HepG2 (cell line): Measurements from ENCODE around the gene MXD1. TPM values are rescaled to one million over a fixed set of nuclear protein-coding genes. Genes with fewer than 3 reads are reported as not detected.

Experiments
- ATAC-seq: fragments of 200-7000 bp; cut with Tn5 transposase; 3 replicates; pipeline ENCODE4 v1.9.1; 2020; ENCODE audit warnings: mild to moderate bottlenecking, moderate library complexity
- BruUV-seq: library from RNA; stranded (reverse); fragments of 400-500 nt; replicated peaks from 2 replicates; lab custom pipeline; 2021; lab: Mats Ljungman, UMichigan
- CTCF ChIA-PET: fragments of 300-600 bp; formaldehyde crosslinking; extraction: SDS; loops from one replicate; lab custom pipeline; 2021; ENCODE audit warnings: low total read pairs, inconsistent platforms, low intra/inter-chr PET ratio; lab: Yijun Ruan, JAX
- POLR2A ChIA-PET: fragments of 350-600 bp; sonication (Branson Sonifier 250); formaldehyde crosslinking; loops from one replicate; lab custom pipeline; 2020; ENCODE audit warnings: antibody characterized with exemption, inconsistent platforms; lab: Yijun Ruan, JAX
- DNase-seq: peaks from one replicate; pipeline ENCODE4 v3.0.0-alpha.2; 2015; ENCODE audit warnings: low spot score
- FAIRE-seq: peaks from 3 replicates; lab custom pipeline; 2011; peaks lifted over from hg19 to GRCh38; lab: Jason Lieb, UNC
- H2AFZ ChIP-seq: one replicate; pipeline ENCODE4 v1.6.1; 2011; ENCODE audit warnings: low read length, inconsistent platforms
- H3K27ac ChIP-seq: fragments of 300-600 bp; 3 replicates; pipeline ENCODE4 v1.8.0; 2011; ENCODE audit warnings: mixed run types, mild to moderate bottlenecking, mixed read lengths, low read length, inconsistent platforms; ENCODE audit not compliant: insufficient read depth; ENCODE audit errors: extremely low read length
- H3K27me3 ChIP-seq, 2 experiments: fragments of 200-600 bp in 1 of 2; 2 replicates in 1 of 2; 3 replicates in 1 of 2; pipeline versions ENCODE4 v1.6.0 to v1.8.0; 2011; ENCODE audit warnings: low read length in 2 of 2, mild to moderate bottlenecking in 2 of 2, moderate library complexity in 2 of 2, inconsistent platforms in 1 of 2; ENCODE audit not compliant: insufficient read depth in 2 of 2, control insufficient read depth in 1 of 2
- H3K36me3 ChIP-seq, 2 experiments: fragments of 200-600 bp in 1 of 2; replicated peaks in 1 of 2; 2 replicates in 1 of 2; 3 replicates in 1 of 2; pipeline versions ENCODE4 v1.5.1 to v1.8.0; 2011; ENCODE audit warnings: low read length in 2 of 2, inconsistent platforms in 1 of 2; ENCODE audit not compliant: insufficient read depth in 2 of 2, control insufficient read depth in 1 of 2
- H3K4me1 ChIP-seq: 2 replicates; pipeline ENCODE4 v1.5.1; 2012; ENCODE audit warnings: low read length, inconsistent platforms; ENCODE audit not compliant: insufficient read depth
- H3K4me2 ChIP-seq: 2 replicates; pipeline ENCODE4 v1.6.0; 2011; ENCODE audit warnings: low read depth, low read length, inconsistent platforms
- H3K4me3 ChIP-seq, 3 experiments: fragments of 200-600 bp in 1 of 3; sonication (generic), shearing (Covaris generic) in 1 of 3; replicated peaks in 1 of 3; 2 replicates each; pipeline ENCODE4 v1.5.1; 2011 to 2016; ENCODE audit warnings: low read length in 3 of 3, inconsistent platforms in 2 of 3, low read depth in 2 of 3, mild to moderate bottlenecking in 2 of 3, control low read depth in 1 of 3, mixed read lengths in 1 of 3; ENCODE audit not compliant: insufficient read depth in 1 of 3
- H3K79me2 ChIP-seq: one replicate; pipeline ENCODE4 v1.6.1; 2011; ENCODE audit warnings: low read length, inconsistent platforms; ENCODE audit not compliant: insufficient read depth
- H3K9ac ChIP-seq: 2 replicates; pipeline ENCODE4 v1.6.0; 2011; ENCODE audit warnings: mild to moderate bottlenecking, low read depth, low read length, inconsistent platforms; ENCODE audit not compliant: insufficient read depth
- H3K9me3 ChIP-seq: 2 replicates; pipeline ENCODE4 v1.5.1; 2012; ENCODE audit warnings: mild to moderate bottlenecking, low read length
- H4K20me1 ChIP-seq: 2 replicates; pipeline ENCODE4 v1.6.0; 2011; ENCODE audit warnings: inconsistent platforms, mild to moderate bottlenecking, low read length, moderate library complexity; ENCODE audit not compliant: insufficient read depth
- EP300 ChIP-seq, 3 experiments: sonication (generic) in 1 of 3; formaldehyde crosslinking in 1 of 3; IDR thresholded peaks; 2 replicates each; pipeline versions ENCODE4 v1.5.1 to v1.6.1; 2011 to 2020; ENCODE audit warnings: low read depth in 2 of 3, low read length in 2 of 3, borderline replicate concordance in 1 of 3, improper control_type of control experiment in 1 of 3, mild to moderate bottlenecking in 1 of 3, missing genetic modification reagents in 1 of 3, moderate library complexity in 1 of 3
- NFKB2 ChIP-seq: sonication (generic); formaldehyde crosslinking; IDR thresholded peaks from 2 replicates; pipeline ENCODE4 v1.4.0; 2020; ENCODE audit warnings: missing genetic modification reagents, borderline replicate concordance
- NONO ChIP-seq, 2 experiments: fragments of 450-650 bp in 1 of 2; sonication (generic) in 1 of 2; formaldehyde crosslinking in 1 of 2; IDR thresholded peaks in 1 of 2; conservative IDR thresholded peaks in 1 of 2; 2 replicates each; pipeline versions ENCODE4 v1.6.1 to v1.8.0; 2017 to 2022; ENCODE audit warnings: mild to moderate bottlenecking in 1 of 2, missing genetic modification reagents in 1 of 2, moderate library complexity in 1 of 2
- RFX1 ChIP-seq: fragments of 450-650 bp; IDR thresholded peaks from 2 replicates; pipeline ENCODE4 v1.6.1; 2017
- ZNF18 ChIP-seq: sonication (generic); formaldehyde crosslinking; IDR thresholded peaks from 2 replicates; pipeline ENCODE4 v1.8.0; 2022; ENCODE audit warnings: mild to moderate bottlenecking, missing genetic modification reagents; ENCODE audit not compliant: insufficient replicate concordance
- ZNF670 ChIP-seq: sonication (generic); formaldehyde crosslinking; IDR thresholded peaks from 2 replicates; pipeline ENCODE4 v1.8.0; 2022; ENCODE audit warnings: mild to moderate bottlenecking, missing genetic modification reagents, borderline replicate concordance
- WGBS: methylation state at CpG from one replicate; pipeline ENCODE4 v1.1.6; 2017; ENCODE audit warnings: low lambda C conversion rate; 5-methylcytosine and 5-hydroxymethylcytosine counted together
- in situ Hi-C: cut with HindIII; loops from 2 replicates; pipeline ENCODE4 v1.10.0; 2017; ENCODE audit warnings: low pct_unique_long_range_greater_than_20kb; ENCODE audit not compliant: extremely low pct_ligation_motif_present
- intact Hi-C: fragments of 100-400 bp; cut with micrococcal nuclease; formaldehyde crosslinking; loops from one replicate; pipeline ENCODE4 v1.10.0; 2022; ENCODE audit not compliant: unreplicated experiment
- polyA plus RNA-seq, 8 experiments: library from polyadenylated mRNA; depleted of rRNA in 3 of 8; stranded (reverse) in 7 of 8; unstranded in 1 of 8; fragments of >200 nt; fragmentation: Illumina TruSeq in 4 of 8; extraction: Trizol in 4 of 8; gene quantifications; 2 replicates each; pipeline versions ENCODE4 v1.2.1 to v1.2.3, GENCODE V29; 2011 to 2016; ENCODE audit warnings: low read depth in 4 of 8, missing spikeins in 1 of 8, mixed read lengths in 1 of 8; ENCODE audit not compliant: insufficient read depth in 1 of 8
- total RNA-seq, 5 experiments: library from RNA; depleted of rRNA; stranded (reverse); fragments of >200 nt; fragmentation: Illumina TruSeq; extraction: Trizol; gene quantifications; 2 replicates each; pipeline ENCODE4 v1.2.3, GENCODE V29; 2016; ENCODE audit warnings: low read depth in 1 of 5
- TF ChIP-seq, protein P1 (sequence below): sonication (generic); formaldehyde crosslinking; conservative IDR thresholded peaks from 2 replicates; pipeline ENCODE4 v1.8.1; 2023; ENCODE audit warnings: missing genetic modification reagents
- TF ChIP-seq, protein P2 (sequence below): sonication (generic); formaldehyde crosslinking; IDR thresholded peaks from 2 replicates; pipeline ENCODE4 v1.5.1; 2020; ENCODE audit warnings: mild to moderate bottlenecking, missing genetic modification reagents, moderate library complexity

Gene MXD1
- total and polyA plus RNA-seq, 2 of the 13 experiments (the other 11 are each of a cell fraction or from before 2014, with no cell fraction given), result 6.4 to 14.9 TPM

- peak; percentile 89; a peak in 3 of 4 replicates for TF ChIP-seq EP300 (IDR thresholded peaks at IDR 0.05; ENCODE audit: low read depth in 2 of 2, low read length in 2 of 2)
- TF ChIP-seq EP300 (CRISPR knock-in tag; IDR thresholded peaks at IDR 0.05; ENCODE audit: borderline replicate concordance), result no peak; the same call in 1 of the 2 replicates
- TF ChIP-seq ZNF670 (CRISPR knock-in tag), result no peak
- no peak for TF ChIP-seq NFKB2 (CRISPR knock-in tag)
- no peak for TF ChIP-seq NONO (IDR thresholded peaks at IDR 0.05)
- TF ChIP-seq NONO (CRISPR knock-in tag; conservative IDR thresholded peaks at IDR 0.05), result no peak
- no peak for TF ChIP-seq ZNF18
- TF ChIP-seq, all 625 proteins: peak for 104
Measured at GRCh38 chr2:69926849-69927515, 12.1 kb downstream of the MXD1 start (continued).

DNA sequence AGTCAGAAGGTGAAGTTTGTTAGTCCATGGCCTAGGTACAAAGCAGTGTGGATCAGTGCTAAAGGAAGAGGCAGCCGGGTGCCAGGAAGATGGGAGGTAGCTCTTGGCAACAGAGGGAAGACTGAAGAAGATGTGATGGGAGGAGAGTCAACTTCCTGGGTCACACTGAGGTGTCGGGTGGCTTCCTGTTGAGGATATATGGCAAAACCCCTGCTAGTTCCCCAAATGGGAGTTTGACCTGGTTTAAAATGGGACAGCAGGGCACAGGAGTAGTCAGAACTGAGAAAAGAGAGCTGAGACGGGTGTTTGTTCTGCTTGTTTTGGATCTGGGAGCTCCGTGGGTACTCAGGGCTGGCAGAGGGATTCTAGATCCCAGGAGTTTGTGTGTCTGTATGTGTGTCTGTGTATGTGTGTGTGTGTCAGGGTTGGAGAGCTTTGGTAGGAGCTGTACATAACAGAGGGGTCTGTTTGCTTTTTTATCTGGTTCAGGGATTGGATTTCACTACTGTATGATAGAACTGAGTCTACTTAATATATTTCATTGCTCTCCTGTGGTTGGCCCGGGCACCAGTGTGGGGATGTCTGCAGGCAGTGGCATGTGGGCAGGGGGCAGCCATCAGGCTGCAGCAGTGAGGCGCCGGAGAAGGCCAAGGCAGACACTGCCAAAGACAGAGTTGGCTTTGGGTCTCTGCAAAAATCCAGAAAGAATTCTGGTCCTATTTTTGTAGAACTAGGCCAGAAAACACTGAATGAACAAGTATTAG, 17.1 kb downstream of the MXD1 start:
- H3K27me3 ChIP-seq, result no peaks in the 10 kb centered on the region
- no peaks in the 10 kb centered on the region for H3K79me2 ChIP-seq
- ChIA-PET POLR2A (interaction anchor here (1.0 to 7.5 kb wide), 4 partner anchors 8 to 187 kb away, joined by 3 to 104 read pairs (median 13); partner anchors contain the start of gene MXD1), CTCF (no interaction called here)
- no peak overlapping the region for H2AFZ ChIP-seq
- peaks cover 14 to 21% of the 10 kb centered on the region in 2 experiments for H3K36me3 ChIP-seq
- no peak overlapping the region for H3K9ac ChIP-seq
- H3K4me1 ChIP-seq, result peaks cover 43% of the 10 kb centered on the region
- peak overlapping the region; percentile 25 for H3K27ac ChIP-seq
- no TSS peak for BruUV-seq
- no peaks in the 10 kb centered on the region for H3K9me3 ChIP-seq
- no peak for ATAC-seq
- H4K20me1 ChIP-seq, result no peaks in the 10 kb centered on the region
- in situ Hi-C loops, result no loop called here
- FAIRE-seq, result no peak
- no peak for TF ChIP-seq RFX1
- TF ChIP-seq, protein P1, sequence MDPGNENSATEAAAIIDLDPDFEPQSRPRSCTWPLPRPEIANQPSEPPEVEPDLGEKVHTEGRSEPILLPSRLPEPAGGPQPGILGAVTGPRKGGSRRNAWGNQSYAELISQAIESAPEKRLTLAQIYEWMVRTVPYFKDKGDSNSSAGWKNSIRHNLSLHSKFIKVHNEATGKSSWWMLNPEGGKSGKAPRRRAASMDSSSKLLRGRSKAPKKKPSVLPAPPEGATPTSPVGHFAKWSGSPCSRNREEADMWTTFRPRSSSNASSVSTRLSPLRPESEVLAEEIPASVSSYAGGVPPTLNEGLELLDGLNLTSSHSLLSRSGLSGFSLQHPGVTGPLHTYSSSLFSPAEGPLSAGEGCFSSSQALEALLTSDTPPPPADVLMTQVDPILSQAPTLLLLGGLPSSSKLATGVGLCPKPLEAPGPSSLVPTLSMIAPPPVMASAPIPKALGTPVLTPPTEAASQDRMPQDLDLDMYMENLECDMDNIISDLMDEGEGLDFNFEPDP (CRISPR knock-in tag), result 0 out of 2 replicates have a peak, but pooled peaks have one; percentile 77
- TF ChIP-seq, protein P2, sequence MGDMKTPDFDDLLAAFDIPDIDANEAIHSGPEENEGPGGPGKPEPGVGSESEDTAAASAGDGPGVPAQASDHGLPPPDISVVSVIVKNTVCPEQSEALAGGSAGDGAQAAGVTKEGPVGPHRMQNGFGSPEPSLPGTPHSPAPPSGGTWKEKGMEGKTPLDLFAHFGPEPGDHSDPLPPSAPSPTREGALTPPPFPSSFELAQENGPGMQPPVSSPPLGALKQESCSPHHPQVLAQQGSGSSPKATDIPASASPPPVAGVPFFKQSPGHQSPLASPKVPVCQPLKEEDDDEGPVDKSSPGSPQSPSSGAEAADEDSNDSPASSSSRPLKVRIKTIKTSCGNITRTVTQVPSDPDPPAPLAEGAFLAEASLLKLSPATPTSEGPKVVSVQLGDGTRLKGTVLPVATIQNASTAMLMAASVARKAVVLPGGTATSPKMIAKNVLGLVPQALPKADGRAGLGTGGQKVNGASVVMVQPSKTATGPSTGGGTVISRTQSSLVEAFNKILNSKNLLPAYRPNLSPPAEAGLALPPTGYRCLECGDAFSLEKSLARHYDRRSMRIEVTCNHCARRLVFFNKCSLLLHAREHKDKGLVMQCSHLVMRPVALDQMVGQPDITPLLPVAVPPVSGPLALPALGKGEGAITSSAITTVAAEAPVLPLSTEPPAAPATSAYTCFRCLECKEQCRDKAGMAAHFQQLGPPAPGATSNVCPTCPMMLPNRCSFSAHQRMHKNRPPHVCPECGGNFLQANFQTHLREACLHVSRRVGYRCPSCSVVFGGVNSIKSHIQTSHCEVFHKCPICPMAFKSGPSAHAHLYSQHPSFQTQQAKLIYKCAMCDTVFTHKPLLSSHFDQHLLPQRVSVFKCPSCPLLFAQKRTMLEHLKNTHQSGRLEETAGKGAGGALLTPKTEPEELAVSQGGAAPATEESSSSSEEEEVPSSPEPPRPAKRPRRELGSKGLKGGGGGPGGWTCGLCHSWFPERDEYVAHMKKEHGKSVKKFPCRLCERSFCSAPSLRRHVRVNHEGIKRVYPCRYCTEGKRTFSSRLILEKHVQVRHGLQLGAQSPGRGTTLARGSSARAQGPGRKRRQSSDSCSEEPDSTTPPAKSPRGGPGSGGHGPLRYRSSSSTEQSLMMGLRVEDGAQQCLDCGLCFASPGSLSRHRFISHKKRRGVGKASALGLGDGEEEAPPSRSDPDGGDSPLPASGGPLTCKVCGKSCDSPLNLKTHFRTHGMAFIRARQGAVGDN (CRISPR knock-in tag), result 0 out of 2 replicates have a peak, but pooled peaks have one; percentile 22
- 96% methylated on average over 7 of the region's 7 CpGs for WGBS
- no peak for DNase-seq
- H3K4me2 ChIP-seq, result no peak overlapping the region
- intact Hi-C loops, result no loop called here
- H3K4me3 ChIP-seq, result no peak overlapping the region
